Heart left ventricle (tissue), 16 donors: ENCODE measurements around the gene PCCA. TPM values are rescaled to one million over a fixed set of nuclear protein-coding genes. Genes with fewer than 3 reads are reported as not detected.

ENCODE experiments used
- ATAC-seq, 4 donors: fragments of 200-7000 bp; cut with Tn5 transposase; one replicate each; pipeline ENCODE4 v1.9.1; 2020 to 2022; ENCODE audit warnings: moderate library complexity in 4 of 4, mild to moderate bottlenecking in 3 of 4, moderate number of reproducible peaks in 1 of 4
- DNase-seq, 5 donors: peaks; one replicate each; pipeline ENCODE4 v3.0.0-alpha.2; 2020
- H3K27ac ChIP-seq, 12 donors: fragments of 200-600 bp; sonication (generic) in 4 of 12; one replicate each; pipeline versions ENCODE4 v1.5.0 to v1.8.0; 2016 to 2022; ENCODE audit warnings: mild to moderate bottlenecking in 2 of 12
- H3K27me3 ChIP-seq, 9 donors: fragments of 200-600 bp; sonication (generic) in 2 of 9; one replicate each; pipeline versions ENCODE4 v1.5.1 to v1.8.0; 2016 to 2022; ENCODE audit warnings: mild to moderate bottlenecking in 3 of 9
- H3K36me3 ChIP-seq, 9 donors: fragments of 200-600 bp; sonication (generic) in 2 of 9; one replicate each; pipeline versions ENCODE4 v1.5.0 to v1.8.0; 2018 to 2022; ENCODE audit warnings: mild to moderate bottlenecking in 2 of 9
- H3K4me1 ChIP-seq, 12 donors: fragments of 200-600 bp; sonication (generic) in 4 of 12; one replicate each; pipeline versions ENCODE4 v1.5.0 to v1.8.0; 2016 to 2022; ENCODE audit warnings: mild to moderate bottlenecking in 3 of 12
- H3K4me3 ChIP-seq, 12 donors: fragments of 200-600 bp; sonication (generic) in 4 of 12; one replicate each; pipeline versions ENCODE4 v1.5.0 to v1.8.0; 2017 to 2022; ENCODE audit warnings: mild to moderate bottlenecking in 9 of 12, moderate library complexity in 4 of 12
- H3K9me3 ChIP-seq, 12 donors: fragments of 200-600 bp; sonication (generic) in 4 of 12; one replicate each; pipeline versions ENCODE4 v1.5.0 to v1.8.0; 2016 to 2022; ENCODE audit warnings: mild to moderate bottlenecking in 1 of 12
- CTCF ChIP-seq, 12 donors: fragments of 200-600 bp; sonication (generic) in 4 of 12; IDR thresholded peaks; one replicate each; pipeline versions ENCODE4 v1.5.0 to v1.8.0; 2018 to 2022; ENCODE audit warnings: antibody characterized with exemption in 12 of 12, mild to moderate bottlenecking in 5 of 12
- POLR2A ChIP-seq, 2 donors: fragments of 450-650 bp; IDR thresholded peaks; one replicate each; pipeline ENCODE4 v1.6.1; 2017; ENCODE audit warnings: antibody characterized with exemption in 2 of 2, mild to moderate bottlenecking in 2 of 2, moderate library complexity in 2 of 2
- WGBS, 4 donors: extraction: QIAGEN DNeasy Blood & Tissue Kit in 2 of 4; methylation state at CpG; one replicate each; pipeline versions ENCODE4 v1.1.5 to v1.1.7; 2013 to 2018; 5-methylcytosine and 5-hydroxymethylcytosine counted together
- intact Hi-C, 10 donors: fragments of 100-400 bp; cut with DNase I; formaldehyde crosslinking; loops; one replicate each; pipeline versions ENCODE4 v1.11.1 to v1.14.2; 2022
- polyA plus RNA-seq, 2 donors: library from polyadenylated mRNA; stranded (reverse); fragments of 200-250 nt; gene quantifications; one replicate each; pipeline ENCODE4 v1.2.3, GENCODE V29; 2013
- total RNA-seq, 9 donors: library from RNA; depleted of rRNA in 2 of 9; stranded (reverse); fragments of >200 nt in 2 of 9; fragmentation: NEBNext Ultra II Directional in 3 of 9; extraction: Animal tissue kit (Norgen Biotek cat#: 25700) in 3 of 9; gene quantifications; one replicate each; pipeline versions ENCODE4 v1.1.0 to v1.2.4, GENCODE V29; 2016 to 2023
- donor health status: ischemic (EF 13 %, LVEDD 7.1; RV severe dilation, severe dysfunction).
- donor health status: healthy with polysubstance abuse.
- donor health status: DM: no; HTN: yes; CAD: no.
- donor health status: DM: no; HTN: no; CAD: no.
- donor health status: ischemic (EF 25% LVEDD 6.9; RV normal size, moderate dysfunction).
- donor health status: ischemic (EF 25% LVEDD 5.7; RV mildly dilated, moderate dysfunction).
- donor health status: healthy.
- donor health status: DM: yes; HTN: yes; CAD: no.
- donor health status: ischemic (EF 35%, LVEDD 5.7; RV mildly dilated, moderate dysfunction).
- donor health status: nonischemic (EF 11% LVEDD 7.7; RV severe dilation, severe dysfunction).
- donor health status: DM: yes; HTN: yes; CAD: no.
- donor health status: PGD.
- donor health status: ischemic (EF 29% LVEDD 5.4; RV normal size, mild dysfunction).
- donor health status: nonischemic (EF 23%, LVEDD 6.1; RV moderate dilation, normal function).

The PCCA gene
- total and polyA plus RNA-seq, 11 donors, result 25.6 to 67.0 (median 40.9) TPM

- 94 to 98% (median 96%) methylated on average over 2 of the region's 2 CpGs for WGBS, 4 donors
- H3K27me3 ChIP-seq, result no peaks in the 10 kb centered on the region
- ATAC-seq (no peak), DNase-seq (no peak)
- H3K9me3 ChIP-seq, result no peaks in the 10 kb centered on the region
- peaks cover 0 to 9% (median 0%) of the 10 kb centered on the region in 9 donors for H3K36me3 ChIP-seq
- no peak overlapping the region for H3K4me3 ChIP-seq
- intact Hi-C loops, result no loop called here
- peaks cover 0 to under 1% (median 0%) of the 10 kb centered on the region in 12 donors for H3K4me1 ChIP-seq
- TF ChIP-seq POLR2A (IDR thresholded peaks at IDR 0.05), result no peak
- no peak for TF ChIP-seq CTCF (IDR thresholded peaks at IDR 0.05)
- H3K27ac ChIP-seq, result no peak overlapping the region
Measured at GRCh38 chr13:100302391-100302790, 213.5 kb downstream of the PCCA start.

- H3K4me1 ChIP-seq, result no peaks in the 10 kb centered on the region
- intact Hi-C loops, result no loop called here
- DNase-seq (no peak), ATAC-seq (no peak)
- no peaks in the 10 kb centered on the region for H3K27me3 ChIP-seq
- H3K36me3 ChIP-seq, result peaks cover 0 to 9% (median 0%) of the 10 kb centered on the region in 9 donors
- WGBS, 4 donors, result 91 to 96% (median 92%) methylated on average over 2 of the region's 2 CpGs
- no peaks in the 10 kb centered on the region for H3K9me3 ChIP-seq
- TF ChIP-seq POLR2A (IDR thresholded peaks at IDR 0.05) (no peak), CTCF (IDR thresholded peaks at IDR 0.05) (no peak)
- H3K4me3 ChIP-seq, result no peak overlapping the region
- no peak overlapping the region for H3K27ac ChIP-seq
Measured at GRCh38 chr13:100304229-100304628, 215.3 kb downstream of the PCCA start.

- whole genome bisulfite sequencing, 4 donors, result 89 to 92% (median 90%) methylated on average over 2 of the region's 2 CpGs
- no peak for TF ChIP-seq CTCF (IDR thresholded peaks at IDR 0.05)
- TF ChIP-seq POLR2A (IDR thresholded peaks at IDR 0.05), result no peak
- Histone ChIP-seq H3K9me3 (no peaks in the 10 kb centered on the region), H3K27ac (no peak overlapping the region), H3K4me1 (no peaks in the 10 kb centered on the region), H3K4me3 (no peak overlapping the region), H3K36me3 (peaks cover 0 to 16% (median 0%) of the 10 kb centered on the region in 9 donors), H3K27me3 (no peaks in the 10 kb centered on the region)
- DNase-seq (no peak), ATAC-seq (no peak)
- intact Hi-C loops, result no loop called here
Measured at GRCh38 chr13:100305398-100305797, 216.5 kb downstream of the PCCA start.

- WGBS, 4 donors, result 83 to 92% (median 86%) methylated on average over 4 of the region's 4 CpGs
- intact Hi-C loops, result no loop called here
- TF ChIP-seq POLR2A (IDR thresholded peaks at IDR 0.05) (no peak), CTCF (IDR thresholded peaks at IDR 0.05) (no peak)
- DNase-seq (no peak), ATAC-seq (no peak)
- Histone ChIP-seq H3K4me3 (no peak overlapping the region), H3K4me1 (no peaks in the 10 kb centered on the region), H3K27ac (no peak overlapping the region), H3K9me3 (no peaks in the 10 kb centered on the region), H3K36me3 (peaks cover 0 to 23% (median 0%) of the 10 kb centered on the region in 9 donors), H3K27me3 (no peaks in the 10 kb centered on the region)
Measured at GRCh38 chr13:100306030-100306429, 217.1 kb downstream of the PCCA start.
